HEK293T (cell line): ENCODE measurements around the gene SERTAD1.
"Not testable (repeated sequence)": the region's sequence is repeated elsewhere in the genome, so short reads cannot be mapped to it uniquely, and the experiment has no call there.

Experiments used
- ARNT ChIP-seq: fragments of 450-650 bp; IDR thresholded peaks from 2 replicates; pipeline ENCODE4 v1.6.1; 2017; ENCODE audit warnings: mild to moderate bottlenecking
- FOXA1 ChIP-seq: fragments of 450-650 bp; IDR thresholded peaks from 2 replicates; pipeline ENCODE4 v1.6.1; 2016; ENCODE audit warnings: mild to moderate bottlenecking
- HDGF ChIP-seq: fragments of 450-650 bp; IDR thresholded peaks from 2 replicates; pipeline ENCODE4 v1.6.1; 2017; ENCODE audit warnings: antibody characterized with exemption, borderline replicate concordance
- LEF1 ChIP-seq: fragments of 450-650 bp; IDR thresholded peaks from 2 replicates; pipeline ENCODE4 v1.6.1; 2017; ENCODE audit warnings: mild to moderate bottlenecking, borderline replicate concordance
- SUZ12 ChIP-seq: fragments of 450-650 bp; IDR thresholded peaks from 2 replicates; pipeline ENCODE4 v1.6.1; 2016; ENCODE audit warnings: mild to moderate bottlenecking
- TARDBP ChIP-seq: fragments of 450-650 bp; IDR thresholded peaks from 2 replicates; pipeline ENCODE4 v1.6.1; 2016

GRCh38 chr19:40453943-40454342 is 28.2 kb upstream of the SERTAD1 start:
- not testable (repeated sequence) for TF ChIP-seq HDGF, ARNT, SUZ12, FOXA1, LEF1, TARDBP
